MCF 10A (cell line): ENCODE data around the gene UTS2B. TPM values are rescaled to one million over a fixed set of nuclear protein-coding genes. Genes with fewer than 3 reads are reported as not detected.

ENCODE experiments used
- BruUV-seq: library from RNA; stranded (reverse); fragments of 400-500 nt; replicated peaks from 2 replicates; lab custom pipeline; 2021; lab: Mats Ljungman, UMichigan
- CTCF ChIA-PET: fragments of 300-600 bp; sonication (Branson Sonifier 250); formaldehyde crosslinking; extraction: SDS; loops from one replicate; lab custom pipeline; 2021; ENCODE audit warnings: antibody characterized with exemption, inconsistent platforms; lab: Yijun Ruan, JAX
- POLR2A ChIA-PET: fragments of 300-600, 350-650 bp; sonication (Branson Sonifier 250); formaldehyde crosslinking; extraction: SDS; loops from one replicate; lab custom pipeline; 2020; ENCODE audit warnings: antibody characterized with exemption, inconsistent platforms; lab: Yijun Ruan, JAX
- DNase-seq: peaks from one replicate; pipeline ENCODE4 v3.0.0-alpha.2; 2018; ENCODE audit not compliant: unreplicated experiment
- H3K27ac Mint-ChIP-seq: one replicate; pipeline ENCODE4 v1.8.0; 2022; ENCODE audit warnings: mild to moderate bottlenecking, low read depth, mixed read lengths; ENCODE audit not compliant: unreplicated experiment
- H3K27me3 Mint-ChIP-seq: one replicate; pipeline ENCODE4 v1.8.0; 2022; ENCODE audit warnings: mixed read lengths; ENCODE audit not compliant: insufficient read depth, unreplicated experiment
- H3K36me3 Mint-ChIP-seq: one replicate; pipeline ENCODE4 v1.8.0; 2022; ENCODE audit warnings: mild to moderate bottlenecking, moderate library complexity, mixed read lengths; ENCODE audit not compliant: insufficient read depth, unreplicated experiment
- H3K4me1 Mint-ChIP-seq: one replicate; pipeline ENCODE4 v1.8.0; 2022; ENCODE audit warnings: mixed read lengths; ENCODE audit not compliant: insufficient read depth, unreplicated experiment
- H3K4me3 Mint-ChIP-seq: one replicate; pipeline ENCODE4 v1.8.0; 2022; ENCODE audit warnings: mild to moderate bottlenecking, moderate library complexity, mixed read lengths; ENCODE audit not compliant: unreplicated experiment
- H3K9me3 Mint-ChIP-seq: one replicate; pipeline ENCODE4 v1.8.0; 2022; ENCODE audit warnings: mixed read lengths; ENCODE audit not compliant: unreplicated experiment
- CTCF ChIP-seq: fragments of 200-600 bp; IDR thresholded peaks from one replicate; pipeline ENCODE4 v1.8.0; 2022; ENCODE audit warnings: antibody characterized with exemption, mild to moderate bottlenecking; ENCODE audit not compliant: unreplicated experiment
- intact Hi-C: fragments of 100-400 bp; cut with micrococcal nuclease; formaldehyde crosslinking; loops from 2 replicates; pipeline ENCODE4 v1.14.1; 2022
- total RNA-seq: library from RNA; stranded (reverse); gene quantifications from 2 replicates; pipeline ENCODE4 v1.2.3, GENCODE V29; 2022

UTS2B gene
- total RNA-seq, 1 experiment from 2014 or later, result 0.26 TPM

- ChIA-PET CTCF (interaction anchor here (0.6 kb wide), 2 partner anchors 437 to 680 kb away, joined by 3 read pairs; no protein-coding TSS in a partner anchor), POLR2A (no interaction called here)
- intact Hi-C loops, result no loop called here
- BruUV-seq, result no TSS peak
- H3K9me3 Mint-ChIP-seq, result no peaks in the 10 kb centered on the region
- H3K27ac Mint-ChIP-seq, result no peak overlapping the region
- H3K36me3 Mint-ChIP-seq, result no peaks in the 10 kb centered on the region
- no peak for DNase-seq
- no peaks in the 10 kb centered on the region for H3K27me3 Mint-ChIP-seq
- peaks cover 13% of the 10 kb centered on the region for H3K4me1 Mint-ChIP-seq
- no peak for TF ChIP-seq CTCF
- H3K4me3 Mint-ChIP-seq, result no peak overlapping the region
Observed at GRCh38 chr3:191321019-191321767, 9.1 kb downstream of the UTS2B start.

GRCh38 chr3:191320316-191320715, 10.0 kb downstream of the UTS2B start:
- no peak for TF ChIP-seq CTCF
- CTCF ChIA-PET, result interaction anchor here (0.6 kb wide), 1 partner anchor 681 kb away, joined by 3 read pairs; no protein-coding TSS in a partner anchor

GRCh38 chr3:191316876-191317603, 13.3 kb downstream of the UTS2B start:
- Mint-ChIP-seq H3K9me3 (no peaks in the 10 kb centered on the region), H3K36me3 (no peaks in the 10 kb centered on the region), H3K4me3 (no peak overlapping the region), H3K4me1 (peaks cover 13% of the 10 kb centered on the region), H3K27me3 (no peaks in the 10 kb centered on the region), H3K27ac (no peak overlapping the region)
- intact Hi-C loops, result no loop called here
- ChIA-PET POLR2A (interaction anchor here (0.6 kb wide), 1 partner anchor 19 kb away, joined by 3 read pairs; no protein-coding TSS in a partner anchor), CTCF (interaction anchor here (0.5 to 1.4 kb wide), 3 partner anchors 12 to 433 kb away, joined by 3 to 4 read pairs (median 3); partner anchors contain the start of gene CCDC50)
- no TSS peak for BruUV-seq
- TF ChIP-seq CTCF, result no peak
- DNase-seq, result no peak

More at GRCh38 chr3:191320316-191320715, 10.0 kb downstream of the UTS2B start:
- no TSS peak for BruUV-seq
- H3K4me3 Mint-ChIP-seq, result no peak overlapping the region
- H3K27me3 Mint-ChIP-seq, result no peaks in the 10 kb centered on the region
- no peaks in the 10 kb centered on the region for H3K36me3 Mint-ChIP-seq
- intact Hi-C loops, result no loop called here
- POLR2A ChIA-PET, result no interaction called here
- no peaks in the 10 kb centered on the region for H3K9me3 Mint-ChIP-seq
- no peak for DNase-seq
- no peak overlapping the region for H3K27ac Mint-ChIP-seq
- peaks cover 13% of the 10 kb centered on the region for H3K4me1 Mint-ChIP-seq
